Astrocyte (in vitro differentiated cells and primary cell): Measurements from ENCODE around the gene DENND10. TPM values are rescaled to one million over a fixed set of nuclear protein-coding genes. Genes with fewer than 3 reads are reported as not detected.

ENCODE experiments used
- DNase-seq: peaks from one replicate; pipeline ENCODE4 v3.0.0-alpha.2; 2010; ENCODE audit warnings: low read depth
- FAIRE-seq: peaks from 2 replicates; lab custom pipeline; 2011; peaks lifted over from hg19 to GRCh38; lab: Jason Lieb, UNC
- H2AFZ ChIP-seq: 2 replicates; pipeline ENCODE4 v1.6.0; 2012; ENCODE audit warnings: low read depth, low read length, inconsistent platforms
- H3K27ac ChIP-seq: 2 replicates; pipeline ENCODE4 v1.5.1; 2011; ENCODE audit warnings: low read depth, low read length, inconsistent platforms
- H3K27me3 ChIP-seq: 2 replicates; pipeline ENCODE4 v1.6.0; 2011; ENCODE audit warnings: low read length, inconsistent platforms; ENCODE audit not compliant: insufficient read depth
- H3K36me3 ChIP-seq: 2 replicates; pipeline ENCODE4 v1.5.1; 2011; ENCODE audit warnings: low read length, inconsistent platforms; ENCODE audit not compliant: insufficient read depth
- H3K4me1 ChIP-seq: 2 replicates; pipeline ENCODE4 v1.5.1; 2011; ENCODE audit warnings: low read length, inconsistent platforms; ENCODE audit not compliant: insufficient read depth
- H3K4me2 ChIP-seq: 2 replicates; pipeline ENCODE4 v1.6.0; 2012; ENCODE audit warnings: low read length, inconsistent platforms
- H3K4me3 ChIP-seq: 2 replicates; pipeline ENCODE4 v1.5.1; 2011; ENCODE audit warnings: low read depth, mild to moderate bottlenecking, low read length, inconsistent platforms; ENCODE audit not compliant: insufficient read depth
- H3K79me2 ChIP-seq: 2 replicates; pipeline ENCODE4 v1.6.0; 2012; ENCODE audit warnings: mild to moderate bottlenecking, low read length, inconsistent platforms; ENCODE audit not compliant: insufficient read depth
- H3K9ac ChIP-seq: 2 replicates; pipeline ENCODE4 v1.6.0; 2012; ENCODE audit warnings: mild to moderate bottlenecking, low read length, inconsistent platforms
- H3K9me3 ChIP-seq: 2 replicates; pipeline ENCODE4 v1.5.1; 2012; ENCODE audit warnings: low read depth, mild to moderate bottlenecking, low read length, inconsistent platforms; ENCODE audit not compliant: insufficient read depth
- H4K20me1 ChIP-seq: 2 replicates; pipeline ENCODE4 v1.6.0; 2012; ENCODE audit warnings: low read length, inconsistent platforms; ENCODE audit not compliant: insufficient read depth
- H3K27ac Mint-ChIP-seq: one replicate; pipeline ENCODE4 v1.8.0; 2021; ENCODE audit warnings: mild to moderate bottlenecking, mixed read lengths; ENCODE audit not compliant: unreplicated experiment
- H3K27me3 Mint-ChIP-seq: one replicate; pipeline ENCODE4 v1.8.0; 2021; ENCODE audit warnings: low read depth, mixed read lengths; ENCODE audit not compliant: unreplicated experiment
- H3K36me3 Mint-ChIP-seq: one replicate; pipeline ENCODE4 v1.8.0; 2021; ENCODE audit warnings: low read depth, mixed read lengths; ENCODE audit not compliant: unreplicated experiment
- H3K4me1 Mint-ChIP-seq: one replicate; pipeline ENCODE4 v1.8.0; 2021; ENCODE audit warnings: low read depth, mixed read lengths; ENCODE audit not compliant: unreplicated experiment
- H3K4me3 Mint-ChIP-seq: one replicate; pipeline ENCODE4 v1.8.0; 2021; ENCODE audit warnings: mild to moderate bottlenecking, moderate library complexity, mixed read lengths; ENCODE audit not compliant: unreplicated experiment
- H3K9me3 Mint-ChIP-seq: one replicate; pipeline ENCODE4 v1.8.0; 2021; ENCODE audit warnings: mild to moderate bottlenecking, mixed read lengths; ENCODE audit not compliant: unreplicated experiment
- CTCF ChIP-seq: IDR thresholded peaks from 2 replicates; pipeline ENCODE4 v1.5.1; 2011; ENCODE audit warnings: low read depth, mild to moderate bottlenecking, inconsistent platforms, low read length, moderate library complexity; ENCODE audit not compliant: insufficient read depth
- EZH2 ChIP-seq: IDR thresholded peaks from 2 replicates; pipeline ENCODE4 v1.6.1; 2012; ENCODE audit warnings: mild to moderate bottlenecking, low read length, inconsistent platforms; ENCODE audit not compliant: insufficient read depth
- total RNA-seq: library from RNA; stranded (reverse); gene quantifications from 2 replicates; pipeline ENCODE4 v1.2.1, GENCODE V29; 2021

DENND10 gene
- total RNA-seq, 1 donor from 2014 or later: 41.8 TPM

DNA sequence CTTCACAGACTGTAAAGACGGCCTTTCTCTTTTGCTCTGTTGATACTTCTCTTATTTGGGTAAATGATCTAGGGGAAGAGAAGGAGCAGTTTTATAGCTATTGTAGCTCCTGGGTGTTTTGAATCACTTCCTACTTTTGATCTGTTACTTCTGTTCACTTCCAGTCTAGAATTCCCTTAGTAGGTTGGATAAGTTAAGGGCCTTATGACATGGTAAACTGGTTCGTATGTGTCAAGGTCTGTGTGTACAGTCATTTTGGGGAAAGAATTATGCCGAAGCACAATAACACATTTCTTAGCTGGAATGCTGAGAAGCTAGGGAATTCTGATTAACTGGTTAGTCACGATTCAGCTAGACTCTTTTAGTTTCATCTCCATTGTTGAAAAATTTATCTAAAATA is 8.1 kb downstream of the DENND10 start:
- H3K27ac ChIP-seq: peak overlapping the region; percentile 56
- DNase-seq (peak; percentile 65), FAIRE-seq (no peak)
- Mint-ChIP-seq H3K4me1 (peaks cover 15% of the 10 kb centered on the region), H3K4me3 (no peak overlapping the region), H3K27ac (no peak overlapping the region), H3K27me3 (no peaks in the 10 kb centered on the region), H3K36me3 (peaks cover 9% of the 10 kb centered on the region), H3K9me3 (no peaks in the 10 kb centered on the region)
- no peaks in the 10 kb centered on the region for H3K27me3 ChIP-seq
- H3K36me3 ChIP-seq: peaks cover 7% of the 10 kb centered on the region
- H3K79me2 ChIP-seq: no peaks in the 10 kb centered on the region
- H3K9ac ChIP-seq: peak overlapping the region; percentile 4
- H3K4me2 ChIP-seq: peak overlapping the region; percentile 17
- no peaks in the 10 kb centered on the region for H3K9me3 ChIP-seq
- TF ChIP-seq CTCF (no peak), EZH2 (no peak)
- H3K4me1 ChIP-seq: peaks cover 13% of the 10 kb centered on the region
- H3K4me3 ChIP-seq: no peak overlapping the region
- peaks cover 5% of the 10 kb centered on the region for H4K20me1 ChIP-seq
- no peak overlapping the region for H2AFZ ChIP-seq

GRCh38 chr10:119113751-119114732 is 10.1 kb downstream of the DENND10 start:
- Histone ChIP-seq H3K4me3 (no peak overlapping the region), H3K79me2 (no peaks in the 10 kb centered on the region), H3K27ac (peak overlapping the region; percentile 32), H4K20me1 (no peaks in the 10 kb centered on the region), H3K9me3 (no peaks in the 10 kb centered on the region), H2AFZ (no peak overlapping the region), H3K4me1 (peaks cover 13% of the 10 kb centered on the region), H3K4me2 (peak overlapping the region; percentile 25), H3K36me3 (peaks cover 7% of the 10 kb centered on the region), H3K27me3 (no peaks in the 10 kb centered on the region), H3K9ac (no peak overlapping the region)
- Mint-ChIP-seq H3K36me3 (peaks cover 11% of the 10 kb centered on the region), H3K9me3 (no peaks in the 10 kb centered on the region), H3K27ac (peak overlapping the region; percentile 41), H3K27me3 (no peaks in the 10 kb centered on the region), H3K4me1 (peaks cover 18% of the 10 kb centered on the region), H3K4me3 (no peak overlapping the region)
- TF ChIP-seq EZH2 (no peak), CTCF (no peak)
- FAIRE-seq: peak; percentile 75
- peak; percentile 60 for DNase-seq

DNA sequence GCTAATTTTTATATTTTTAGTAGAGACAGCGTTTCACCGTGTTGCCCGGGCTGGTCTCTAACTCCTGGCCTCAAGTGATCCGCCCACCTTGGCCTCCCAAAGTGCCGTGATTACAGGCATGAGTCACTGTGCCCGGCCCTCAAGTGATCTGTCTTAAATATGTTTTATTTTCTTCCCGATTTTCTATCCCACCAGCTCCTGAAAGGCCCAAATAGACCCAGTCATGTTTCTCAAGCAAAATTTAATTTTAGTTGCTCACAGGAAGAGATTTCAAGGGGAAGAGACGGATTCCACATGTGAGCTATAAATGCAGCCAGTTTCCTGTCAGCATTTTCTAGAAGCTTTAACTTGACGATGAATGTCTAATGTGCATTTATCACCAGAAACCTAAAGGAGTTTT is 12.0 kb downstream of the DENND10 start:
- no peak overlapping the region for H3K9ac ChIP-seq
- Mint-ChIP-seq H3K9me3 (no peaks in the 10 kb centered on the region), H3K27me3 (no peaks in the 10 kb centered on the region), H3K27ac (peak overlapping the region; percentile 16), H3K4me1 (peaks cover 21% of the 10 kb centered on the region), H3K4me3 (no peak overlapping the region), H3K36me3 (peaks cover 15% of the 10 kb centered on the region)
- TF ChIP-seq EZH2 (no peak), CTCF (no peak)
- no peak overlapping the region for H2AFZ ChIP-seq
- H3K4me3 ChIP-seq: no peak overlapping the region
- FAIRE-seq: no peak
- no peaks in the 10 kb centered on the region for H3K9me3 ChIP-seq
- no peaks in the 10 kb centered on the region for H4K20me1 ChIP-seq
- H3K79me2 ChIP-seq: no peaks in the 10 kb centered on the region
- no peak for DNase-seq
- peaks cover 13% of the 10 kb centered on the region for H3K4me1 ChIP-seq
- no peak overlapping the region for H3K4me2 ChIP-seq
- H3K27me3 ChIP-seq: no peaks in the 10 kb centered on the region
- no peak overlapping the region for H3K27ac ChIP-seq
- peaks cover 9% of the 10 kb centered on the region for H3K36me3 ChIP-seq
